Naive thymus-derived CD8-positive, alpha-beta T cell (primary cell): ENCODE measurements around the gene ASPSCR1. TPM values are rescaled to one million over a fixed set of nuclear protein-coding genes. Genes with fewer than 3 reads are reported as not detected.

Experiments used
- ATAC-seq, 2 donors: fragments of 150-1000 bp; cut with Tn5 transposase in 1 of 2; sonication (Bioruptor Pico), chemical (Tn5 transposase) in 1 of 2; 1 replicate in 1 of 2; 2 replicates in 1 of 2; pipeline ENCODE4 v1.10.0; 2021; ENCODE audit warnings: mild to moderate bottlenecking in 2 of 2, moderate library complexity in 2 of 2
- POLR2A ChIA-PET: fragments of 350-600 bp; sonication (Branson Sonifier 250); formaldehyde crosslinking; loops from one replicate; lab custom pipeline; 2021; ENCODE audit warnings: antibody characterized with exemption; lab: Charles Lee
- DNase-seq, 10 donors: peaks; one replicate each; pipeline versions ENCODE4 v3.0.0 to v3.0.0-alpha.2; 2020 to 2022
- H3K27ac Mint-ChIP-seq, 10 donors: one replicate each; pipeline ENCODE4 v1.8.0; 2020 to 2022; ENCODE audit warnings: mild to moderate bottlenecking in 10 of 10, mixed read lengths in 10 of 10, moderate library complexity in 4 of 10, inconsistent platforms in 1 of 10
- H3K27me3 Mint-ChIP-seq, 5 donors: one replicate each; pipeline ENCODE4 v1.8.0; 2021 to 2022; ENCODE audit warnings: mixed read lengths in 5 of 5
- H3K36me3 Mint-ChIP-seq, 3 donors: one replicate each; pipeline ENCODE4 v1.8.0; 2020 to 2022; ENCODE audit warnings: mixed read lengths in 3 of 3, mild to moderate bottlenecking in 2 of 3, inconsistent platforms in 1 of 3
- H3K4me1 Mint-ChIP-seq, 4 donors: one replicate each; pipeline ENCODE4 v1.8.0; 2021 to 2022; ENCODE audit warnings: mixed read lengths in 4 of 4
- H3K4me3 Mint-ChIP-seq, 10 donors: one replicate each; pipeline ENCODE4 v1.8.0; 2020 to 2022; ENCODE audit warnings: mild to moderate bottlenecking in 10 of 10, mixed read lengths in 10 of 10, moderate library complexity in 6 of 10, inconsistent platforms in 1 of 10
- H3K9me3 Mint-ChIP-seq, 9 donors: one replicate each; pipeline ENCODE4 v1.8.0; 2020 to 2022; ENCODE audit warnings: mixed read lengths in 9 of 9, mild to moderate bottlenecking in 3 of 9, inconsistent platforms in 1 of 9, moderate library complexity in 1 of 9
- polyA plus RNA-seq, 3 donors: library from polyadenylated mRNA; unstranded; fragments of 300-500 nt; fragmentation: Illumina TruSeq; gene quantifications; one replicate each; pipeline ENCODE4 v1.2.3, GENCODE V29; 2021
- total RNA-seq, 8 experiments: library from RNA in 2 of 8; stranded (reverse) in 2 of 8; gene quantifications; one replicate each; pipeline ENCODE4 v1.2.3 and lab custom pipeline; 2021 to 2026

The ASPSCR1 gene
- total and polyA plus RNA-seq, 5 experiments from 2014 or later = 28.1 to 47.7 (median 33.4) TPM

DNA sequence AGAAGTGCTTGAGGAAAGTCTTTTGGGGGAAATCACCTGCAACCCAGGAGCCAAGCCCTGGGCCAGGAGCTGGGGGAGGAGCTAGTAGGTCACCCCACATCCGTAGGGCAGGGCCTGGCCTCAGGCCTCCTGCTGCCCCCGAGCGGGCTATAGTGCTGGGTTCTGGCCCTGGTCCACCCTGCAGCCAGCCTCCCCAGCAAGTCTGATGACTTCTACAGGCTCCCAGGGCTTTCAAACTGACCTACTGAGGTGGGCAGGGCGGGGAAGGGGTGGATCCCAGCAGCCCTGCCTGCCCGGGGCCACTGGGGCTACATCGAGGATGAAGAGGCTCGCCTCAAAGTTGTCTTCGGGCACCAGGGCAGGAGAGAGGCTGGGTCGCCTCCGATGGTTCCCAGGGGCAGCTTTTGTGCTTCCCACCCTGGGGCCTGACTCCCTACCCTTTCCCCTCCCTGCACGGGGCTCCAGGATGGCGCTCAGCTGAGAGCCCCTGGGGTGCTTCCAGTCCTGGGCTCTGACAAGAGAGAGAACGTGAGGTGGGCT is 40.3 kb downstream of the ASPSCR1 start:
- H3K4me3 Mint-ChIP-seq = no peak overlapping the region
- no peak overlapping the region for H3K27ac Mint-ChIP-seq
- H3K27me3 Mint-ChIP-seq = no peaks in the 10 kb centered on the region
- peaks cover 5 to 22% (median 16%) of the 10 kb centered on the region in 4 donors for H3K4me1 Mint-ChIP-seq
- POLR2A ChIA-PET = interaction anchor here (2.2 kb wide), 1 partner anchor 57 kb away, joined by 5 read pairs; the partner anchor contains the start of gene NOTUM
- peaks cover 0 to 4% (median 0%) of the 10 kb centered on the region in 3 donors for H3K36me3 Mint-ChIP-seq
- no peak for DNase-seq
- ATAC-seq = no peak
- no peaks in the 10 kb centered on the region for H3K9me3 Mint-ChIP-seq

DNA sequence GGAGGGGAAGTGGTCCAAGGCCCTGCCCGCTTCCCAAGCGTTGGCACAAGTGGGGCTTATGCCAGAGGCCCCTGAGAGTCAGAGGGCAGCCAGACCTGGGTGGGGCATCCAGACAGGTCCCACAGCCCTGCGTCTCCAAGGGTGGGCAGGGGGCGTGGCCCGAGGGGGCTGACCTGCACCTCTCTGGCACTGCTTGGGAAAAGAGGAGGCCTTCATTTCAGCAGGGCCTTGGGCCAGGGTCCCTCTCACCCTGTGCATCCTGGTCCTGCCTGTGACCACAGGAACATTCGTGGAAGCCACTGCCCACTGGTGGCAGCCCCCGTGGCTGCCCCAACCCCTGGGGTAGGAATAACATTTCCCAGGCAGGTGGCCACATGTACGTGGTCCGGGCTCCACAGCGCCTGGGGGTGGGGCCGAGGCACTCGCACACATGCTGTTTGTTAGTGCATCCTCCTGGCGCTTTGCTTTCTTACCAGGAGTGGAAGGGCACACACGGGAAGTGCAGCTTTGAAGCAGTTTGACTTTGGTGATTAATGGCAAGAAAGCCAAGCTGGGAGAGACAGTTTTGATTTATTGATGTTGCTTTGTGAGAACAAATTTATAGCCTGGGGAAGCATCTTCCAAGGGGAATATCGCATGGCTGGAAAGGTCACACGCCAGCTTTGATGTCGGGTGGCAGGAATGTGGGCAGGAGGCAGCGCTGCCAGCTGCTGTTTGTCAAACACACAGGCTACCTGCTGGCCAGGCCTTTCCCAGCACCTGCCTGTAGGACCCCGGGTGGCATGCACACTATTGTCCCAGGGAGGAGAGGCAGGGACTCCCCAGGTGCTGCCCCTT is 40.9 kb downstream of the ASPSCR1 start:
- POLR2A ChIA-PET = interaction anchor here (2.2 kb wide), 1 partner anchor 58 kb away, joined by 5 read pairs; the partner anchor contains the start of gene NOTUM
- Mint-ChIP-seq H3K4me1 (peaks cover 5 to 22% (median 17%) of the 10 kb centered on the region in 4 donors), H3K9me3 (no peaks in the 10 kb centered on the region), H3K27ac (no peak overlapping the region), H3K4me3 (peak overlapping the region in 2 of 10 donors; percentile 22 to 41), H3K27me3 (no peaks in the 10 kb centered on the region), H3K36me3 (peaks cover 0 to 4% (median 0%) of the 10 kb centered on the region in 3 donors)
- ATAC-seq (no peak), DNase-seq (no peak)

DNA sequence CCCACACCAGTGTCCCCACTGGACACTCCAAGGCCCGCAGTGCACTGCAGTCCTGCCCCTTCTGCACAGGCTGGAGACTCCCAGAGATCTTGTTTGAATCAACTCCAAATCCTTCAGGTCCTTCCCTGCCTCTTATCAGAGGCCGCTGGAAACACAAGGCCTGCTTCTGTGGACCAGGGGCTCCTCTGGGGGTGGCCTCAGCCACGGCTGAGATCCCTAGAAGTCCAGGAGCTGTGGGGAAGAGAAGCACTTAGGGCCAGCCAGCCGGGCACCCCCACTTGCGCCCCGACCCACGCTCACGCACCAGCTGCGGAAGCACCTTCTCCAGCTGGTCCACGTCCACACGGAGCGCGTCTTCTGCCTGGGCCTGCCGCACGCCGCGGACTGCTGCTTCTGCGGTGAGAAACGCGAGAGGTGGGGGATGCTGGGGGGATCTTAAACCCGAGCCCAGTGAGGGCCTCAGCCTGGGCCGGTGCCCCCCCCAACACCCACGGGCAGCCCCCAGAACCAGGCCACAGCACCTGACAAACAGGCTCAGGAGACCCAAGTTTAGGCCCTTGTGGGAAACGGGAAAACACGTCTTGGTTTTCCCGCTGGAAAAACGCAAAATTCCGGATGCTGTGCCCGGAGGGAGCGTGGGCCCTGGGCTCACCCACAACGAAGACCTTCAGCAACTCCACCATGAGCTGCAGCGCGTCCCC is 41.7 kb downstream of the ASPSCR1 start:
- ATAC-seq (no peak), DNase-seq (no peak)
- Mint-ChIP-seq H3K27me3 (no peaks in the 10 kb centered on the region), H3K4me3 (no peak overlapping the region), H3K27ac (no peak overlapping the region), H3K36me3 (peaks cover 0 to 4% (median 0%) of the 10 kb centered on the region in 3 donors), H3K9me3 (no peaks in the 10 kb centered on the region), H3K4me1 (peaks cover 7 to 29% (median 22%) of the 10 kb centered on the region in 4 donors)
- POLR2A ChIA-PET = interaction anchor here (1.4 to 4.6 kb wide), 3 partner anchors 42 to 59 kb away, joined by 5 to 61 read pairs (median 5); partner anchors contain the start of genes ASPSCR1 and NOTUM

DNA sequence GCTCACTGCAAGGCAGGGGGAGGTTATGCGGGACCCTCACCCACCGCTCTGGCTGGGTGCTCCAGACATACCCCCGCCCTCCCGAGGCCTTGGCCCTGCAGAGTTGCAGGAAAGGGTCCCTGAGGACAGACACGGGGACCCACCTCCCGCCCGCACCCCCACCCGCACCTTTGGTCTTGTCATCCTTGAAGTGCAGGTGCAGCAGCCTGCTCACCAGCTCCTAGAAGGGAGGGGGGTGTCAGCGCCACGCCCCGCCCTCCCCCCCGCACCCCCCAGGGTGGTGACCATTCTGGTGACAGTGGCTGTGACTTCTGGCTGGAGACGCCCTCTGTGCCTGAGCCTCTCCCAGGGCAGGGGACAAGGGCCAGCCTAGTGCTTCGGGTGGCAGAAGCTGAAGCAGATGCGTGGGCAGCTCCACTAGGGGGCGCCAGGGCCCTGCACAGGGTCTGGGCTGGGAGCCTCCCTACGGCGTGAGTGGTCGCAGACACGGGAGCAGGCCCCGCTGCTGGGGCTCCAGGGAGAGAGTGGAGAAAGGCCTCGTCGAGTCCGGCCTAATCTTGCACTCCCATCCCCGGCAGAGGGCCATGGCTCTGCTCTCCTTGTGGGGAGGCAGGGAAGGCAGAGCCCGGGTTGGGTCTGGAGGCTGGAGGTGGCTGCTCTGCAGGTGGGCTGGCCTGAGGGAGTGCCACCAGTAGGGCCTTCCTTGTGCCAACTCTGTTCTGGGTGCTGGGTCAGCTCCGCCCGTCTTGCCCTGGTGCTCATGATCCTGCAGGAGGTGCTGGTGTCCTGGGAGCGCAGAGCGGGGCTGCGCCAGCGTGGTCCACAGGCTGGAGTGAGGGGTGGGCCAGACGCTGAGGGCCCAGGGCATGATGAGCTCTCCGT is 42.5 kb downstream of the ASPSCR1 start:
- Mint-ChIP-seq H3K4me1 (peaks cover 7 to 29% (median 23%) of the 10 kb centered on the region in 4 donors), H3K9me3 (no peaks in the 10 kb centered on the region), H3K4me3 (peak overlapping the region in 2 of 10 donors; percentile 33 to 68), H3K27ac (peak overlapping the region in 1 of 10 donors; percentile 39), H3K36me3 (peaks cover 0 to 4% (median 0%) of the 10 kb centered on the region in 3 donors), H3K27me3 (no peaks in the 10 kb centered on the region)
- ATAC-seq (no peak), DNase-seq (peak; percentile 24 to 80 (median 57))
- POLR2A ChIA-PET = interaction anchor here (0.8 to 4.6 kb wide), 3 partner anchors 17 to 60 kb away, joined by 3 to 61 read pairs (median 5); partner anchors contain the start of genes ASPSCR1 and NOTUM

DNA sequence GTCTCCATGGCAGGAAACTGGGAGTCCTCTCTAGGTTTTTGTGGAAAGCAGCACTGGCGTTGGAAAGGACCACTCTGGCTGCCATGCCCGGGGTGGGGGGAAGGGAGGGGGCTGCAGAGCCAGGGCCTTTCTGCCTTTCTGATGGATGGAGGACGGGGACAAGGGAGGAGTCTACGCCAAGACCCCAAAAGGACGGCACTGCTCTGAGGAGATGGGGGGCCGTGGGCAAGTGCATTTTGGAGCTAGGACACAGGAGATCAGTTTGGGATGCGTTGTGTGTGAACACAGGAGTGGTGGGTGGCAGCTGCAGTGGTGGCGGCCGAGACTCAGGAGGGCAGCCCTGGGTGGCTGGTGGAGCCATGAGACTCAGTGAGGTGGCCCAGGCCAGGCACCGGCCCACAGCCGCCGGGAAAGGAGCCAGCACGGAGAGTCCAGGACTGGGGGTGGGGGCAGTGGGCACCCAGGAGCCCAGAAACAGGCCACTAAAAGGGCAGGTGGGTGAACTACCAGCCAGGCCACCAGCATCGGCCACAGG is 43.2 kb downstream of the ASPSCR1 start:
- Mint-ChIP-seq H3K27me3 (no peaks in the 10 kb centered on the region), H3K36me3 (peaks cover 0 to 4% (median 0%) of the 10 kb centered on the region in 3 donors), H3K4me3 (peak overlapping the region in 5 of 10 donors; percentile 22 to 62 (median 40)), H3K27ac (no peak overlapping the region), H3K4me1 (peaks cover 7 to 29% (median 23%) of the 10 kb centered on the region in 4 donors), H3K9me3 (no peaks in the 10 kb centered on the region)
- POLR2A ChIA-PET = interaction anchor here (0.5 to 6.0 kb wide), 6 partner anchors 17 to 82 kb away, joined by 3 to 61 read pairs (median 8); partner anchors contain the start of genes ASPSCR1, DCXR and NOTUM
- ATAC-seq = no peak
- no peak for DNase-seq

DNA sequence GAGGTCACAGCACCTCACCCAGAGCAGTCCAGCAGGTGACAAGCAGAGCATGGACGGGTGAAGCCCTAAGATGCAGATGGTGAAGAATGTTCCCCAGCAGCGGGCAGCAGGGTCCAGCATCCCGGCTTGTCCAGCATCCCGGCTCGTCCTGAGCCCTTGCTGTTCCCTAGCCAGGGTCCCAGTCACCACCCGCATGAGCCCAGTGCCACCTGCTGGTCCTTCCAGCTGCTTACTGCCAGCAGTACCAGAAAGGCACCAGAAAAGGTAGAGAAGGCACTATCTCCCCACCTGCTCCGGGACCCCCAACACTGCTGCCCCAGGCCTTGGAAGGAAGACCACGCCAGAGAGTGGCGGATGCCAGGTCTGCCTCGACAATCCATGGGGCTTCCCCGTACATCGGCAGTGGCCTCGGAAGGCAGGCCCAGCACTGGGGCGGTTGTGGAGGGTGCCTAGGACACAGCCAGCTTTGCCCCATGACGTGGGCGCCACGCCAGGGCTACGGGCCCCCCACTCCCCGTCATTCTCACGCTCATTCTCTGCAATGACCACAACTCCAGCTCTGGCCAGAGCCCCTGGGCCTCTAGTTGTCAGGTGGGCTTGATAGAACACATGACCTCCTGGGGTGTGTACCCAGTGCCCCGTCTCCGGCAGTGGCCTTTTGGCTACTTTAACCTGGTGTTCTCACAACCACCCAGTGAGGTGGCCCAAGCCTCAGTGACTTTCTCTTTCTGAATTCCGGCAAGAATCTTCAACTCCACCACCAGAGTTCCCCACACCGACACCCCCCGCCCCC is 43.9 kb downstream of the ASPSCR1 start:
- Mint-ChIP-seq H3K36me3 (peaks cover 0 to 4% (median 0%) of the 10 kb centered on the region in 3 donors), H3K9me3 (no peaks in the 10 kb centered on the region), H3K27me3 (no peaks in the 10 kb centered on the region), H3K4me1 (peaks cover 10 to 29% (median 23%) of the 10 kb centered on the region in 4 donors), H3K4me3 (peak overlapping the region; percentile 76 to 92 (median 84)), H3K27ac (peak overlapping the region in 7 of 10 donors; percentile 36 to 90 (median 65))
- POLR2A ChIA-PET = interaction anchor here (0.5 to 6.0 kb wide), 5 partner anchors 16 to 81 kb away, joined by 3 to 61 read pairs (median 12); partner anchors contain the start of genes ASPSCR1, DCXR and NOTUM
- ATAC-seq (no peak), DNase-seq (peak; percentile 30 to 84 (median 53))

DNA sequence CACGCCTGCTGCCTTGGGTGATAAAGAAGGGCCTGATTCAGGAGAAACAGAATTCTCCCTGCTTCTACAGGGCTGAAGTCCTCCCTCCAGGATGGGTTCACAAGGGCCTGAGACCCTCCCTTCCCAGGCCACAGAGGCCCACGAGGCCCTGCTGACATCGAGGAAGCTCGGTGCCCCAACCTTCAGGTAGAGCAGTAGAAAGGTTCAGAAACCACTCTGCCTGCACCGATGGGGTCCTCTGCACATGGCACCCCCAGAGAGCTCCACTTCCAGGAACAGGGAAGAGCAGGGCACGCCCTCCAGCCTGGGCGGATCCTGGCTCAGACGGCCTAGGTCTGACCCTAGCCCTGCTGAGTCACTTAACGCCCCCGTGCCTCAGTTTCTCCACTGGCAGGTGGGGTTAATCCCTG is 44.5 kb downstream of the ASPSCR1 start:
- DNase-seq (no peak), ATAC-seq (no peak)
- H3K9me3 Mint-ChIP-seq = no peaks in the 10 kb centered on the region
- H3K27me3 Mint-ChIP-seq = no peaks in the 10 kb centered on the region
- POLR2A ChIA-PET = interaction anchor here (0.9 to 6.0 kb wide), 7 partner anchors 16 to 151 kb away, joined by 3 to 61 read pairs (median 13); partner anchors contain the start of genes ARHGDIA, ASPSCR1, DCXR and NOTUM
- peaks cover 0 to 4% (median 0%) of the 10 kb centered on the region in 3 donors for H3K36me3 Mint-ChIP-seq
- peaks cover 10 to 29% (median 23%) of the 10 kb centered on the region in 4 donors for H3K4me1 Mint-ChIP-seq
- H3K4me3 Mint-ChIP-seq = peak overlapping the region; percentile 76 to 92 (median 84)
- peak overlapping the region in 6 of 10 donors; percentile 57 to 90 (median 66) for H3K27ac Mint-ChIP-seq

DNA sequence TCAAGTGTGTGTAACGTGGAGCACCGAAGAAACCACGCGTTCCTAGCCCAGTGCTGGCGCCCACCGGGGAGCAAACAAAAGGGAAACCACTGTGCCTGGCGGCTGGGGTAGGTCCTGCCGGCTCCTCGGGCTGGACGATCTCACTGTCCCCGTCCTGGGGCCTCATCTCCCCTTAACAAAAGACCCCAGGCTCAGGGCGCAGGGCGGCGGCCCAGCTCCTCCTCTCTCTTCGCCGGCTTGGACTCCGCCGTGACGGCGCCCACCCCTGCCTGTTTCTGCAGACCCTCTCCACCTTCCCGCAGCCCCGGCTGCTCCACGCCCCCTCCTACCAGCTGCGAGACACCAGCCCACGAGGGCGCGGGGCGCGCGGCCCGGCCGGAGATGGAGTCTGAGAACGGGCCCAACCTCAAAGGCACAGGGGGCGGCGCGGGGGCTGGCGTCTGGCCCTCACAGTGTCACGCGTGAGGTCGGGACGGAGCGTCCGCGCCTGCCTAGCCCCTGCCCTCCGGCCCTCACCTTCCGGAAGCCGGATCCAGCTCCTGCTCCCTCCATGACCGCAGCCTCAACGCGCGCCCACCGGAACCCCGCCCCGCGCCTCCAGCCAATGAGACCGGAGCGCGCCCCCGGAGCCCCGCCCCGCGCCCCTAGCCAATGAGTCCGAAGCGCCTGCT is 45.0 kb downstream of the ASPSCR1 start, which contains the start of gene CENPX:
Gene CENPX (minus strand): TSS at position 569 of the 671 bp plus-strand sequence. CDS start 17 bp downstream, at position 552.
- Mint-ChIP-seq H3K4me1 (peaks cover 10 to 29% (median 23%) of the 10 kb centered on the region in 4 donors), H3K4me3 (peak within 1 kb of the TSS; percentile 76 to 92 (median 84)), H3K36me3 (peaks cover 0 to 4% (median 0%) of the 10 kb centered on the region in 3 donors), H3K9me3 (no peaks in the 10 kb centered on the region), H3K27me3 (no peaks in the 10 kb centered on the region), H3K27ac (peak within 1 kb of the TSS in 8 of 10 donors; percentile 57 to 93 (median 70))
- DNase-seq (no peak), ATAC-seq (no peak)
- POLR2A ChIA-PET = interaction anchor here (0.5 to 6.0 kb wide), 15 partner anchors 14 to 498 kb away, joined by 3 to 61 read pairs (median 5); partner anchors contain the start of genes ARHGDIA, ASPSCR1, DCXR and DUS1L

DNA sequence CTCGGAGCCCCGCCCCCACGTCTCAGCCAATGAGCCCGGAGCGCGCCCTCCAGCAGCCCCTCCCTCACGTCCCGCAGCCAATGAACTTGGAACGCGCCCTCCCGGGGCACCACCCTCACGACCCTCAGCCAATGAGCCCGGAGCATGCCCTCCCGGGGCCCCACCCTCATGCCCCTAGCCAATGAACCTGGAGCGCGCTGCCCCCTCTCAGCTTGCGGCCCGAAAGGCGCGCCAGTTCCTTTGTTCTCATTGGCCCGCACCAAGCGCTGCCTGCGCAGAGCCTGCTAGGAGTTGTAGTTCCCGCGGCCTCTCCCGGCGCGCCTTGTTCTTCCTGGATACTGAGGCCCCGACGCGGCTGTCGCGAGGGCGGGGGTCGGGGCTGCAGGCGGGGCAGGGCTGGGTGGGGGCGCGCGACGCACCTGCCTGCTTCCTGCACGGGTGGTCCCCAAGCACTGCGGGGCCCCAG is 45.6 kb downstream of the ASPSCR1 start, which contains the start of gene LRRC45:
Gene LRRC45 (plus strand): TSS at position 325 of the 466 bp plus-strand sequence. CDS start 339 bp downstream, outside the sequence.
- Mint-ChIP-seq H3K27ac (peak within 1 kb of the TSS in 8 of 10 donors; percentile 15 to 93 (median 66)), H3K36me3 (peaks cover 0 to 4% (median 0%) of the 10 kb centered on the region in 3 donors), H3K4me1 (peaks cover 12 to 29% (median 24%) of the 10 kb centered on the region in 4 donors), H3K4me3 (peak within 1 kb of the TSS; percentile 76 to 92 (median 84)), H3K9me3 (no peaks in the 10 kb centered on the region), H3K27me3 (no peaks in the 10 kb centered on the region)
- peak; percentile 93 to 96 for ATAC-seq
- DNase-seq = peak; percentile 94 to 100 (median 100)
- POLR2A ChIA-PET = interaction anchor here (0.7 to 6.0 kb wide), 15 partner anchors 13 to 497 kb away, joined by 3 to 61 read pairs (median 4); partner anchors contain the start of genes ARHGDIA, ASPSCR1, DCXR and DUS1L
